Keratinocyte (primary cell): ENCODE data around the gene LAPTM5. TPM values are rescaled to one million over a fixed set of nuclear protein-coding genes. Genes with fewer than 3 reads are reported as not detected.

Experiments used
- DNase-seq: peaks from one replicate; pipeline ENCODE4 v3.0.0-alpha.2; 2011; ENCODE audit warnings: low read depth, missing footprints, low spot score
- FAIRE-seq: peaks from 2 replicates; lab custom pipeline; 2011; peaks lifted over from hg19 to GRCh38; lab: Jason Lieb, UNC
- H2AFZ ChIP-seq: 2 replicates; pipeline ENCODE4 v1.6.0; 2012; ENCODE audit warnings: low read length, control low read depth, inconsistent platforms; ENCODE audit not compliant: control insufficient read depth
- H3K27ac ChIP-seq: 2 replicates; pipeline ENCODE4 v1.5.1; 2011; ENCODE audit warnings: low read length; ENCODE audit not compliant: control insufficient read depth, insufficient read depth
- H3K27me3 ChIP-seq: 3 replicates; pipeline ENCODE4 v1.6.0; 2011; ENCODE audit warnings: low read length; ENCODE audit not compliant: control insufficient read depth, insufficient read depth; ENCODE audit errors: extremely low read depth
- H3K36me3 ChIP-seq, 2 experiments: 2 replicates in 1 of 2; 3 replicates in 1 of 2; pipeline ENCODE4 v1.5.1; 2011; ENCODE audit warnings: low read length in 2 of 2, mild to moderate bottlenecking in 1 of 2; ENCODE audit not compliant: control insufficient read depth in 2 of 2, insufficient read depth in 2 of 2; ENCODE audit errors: extremely low read depth in 1 of 2
- H3K4me1 ChIP-seq: 3 replicates; pipeline ENCODE4 v1.5.1; 2011; ENCODE audit warnings: low read length; ENCODE audit not compliant: control insufficient read depth, insufficient read depth; ENCODE audit errors: extremely low read depth
- H3K4me2 ChIP-seq: 3 replicates; pipeline ENCODE4 v1.6.0; 2011; ENCODE audit warnings: low read depth, low read length; ENCODE audit not compliant: control insufficient read depth, insufficient read depth; ENCODE audit errors: extremely low read depth
- H3K4me3 ChIP-seq, 3 experiments: fragments of 200-600 bp in 1 of 3; sonication (generic) in 1 of 3; 2 replicates in 2 of 3; 3 replicates in 1 of 3; pipeline ENCODE4 v1.5.1; 2011 to 2016; ENCODE audit warnings: low read length in 3 of 3, mild to moderate bottlenecking in 3 of 3, control low read depth in 2 of 3, inconsistent platforms in 1 of 3, low read depth in 1 of 3, mixed read lengths in 1 of 3, mixed run types in 1 of 3, moderate library complexity in 1 of 3; ENCODE audit not compliant: control insufficient read depth in 2 of 3, insufficient read depth in 2 of 3; ENCODE audit errors: extremely low read depth in 1 of 3
- H3K79me2 ChIP-seq: 2 replicates; pipeline ENCODE4 v1.6.0; 2012; ENCODE audit warnings: low read length; ENCODE audit not compliant: control insufficient read depth, insufficient read depth
- H3K9ac ChIP-seq: 3 replicates; pipeline ENCODE4 v1.6.0; 2011; ENCODE audit warnings: low read length; ENCODE audit not compliant: control insufficient read depth, insufficient read depth; ENCODE audit errors: extremely low read depth
- H3K9me1 ChIP-seq: 3 replicates; pipeline ENCODE4 v1.6.0; 2011; ENCODE audit warnings: low read length; ENCODE audit not compliant: control insufficient read depth, insufficient read depth; ENCODE audit errors: extremely low read depth
- H3K9me3 ChIP-seq: 2 replicates; pipeline ENCODE4 v1.5.1; 2012; ENCODE audit warnings: low read depth, low read length; ENCODE audit not compliant: control insufficient read depth
- H4K20me1 ChIP-seq: 3 replicates; pipeline ENCODE4 v1.6.0; 2011; ENCODE audit warnings: low read length; ENCODE audit not compliant: control insufficient read depth, insufficient read depth; ENCODE audit errors: extremely low read depth
- CTCF ChIP-seq, 3 experiments: IDR thresholded peaks in 1 of 3; conservative IDR thresholded peaks in 1 of 3; optimal IDR thresholded peaks in 1 of 3; 2 replicates in 2 of 3; 3 replicates in 1 of 3; pipeline versions ENCODE3 to v1.5.1; 2011; ENCODE audit warnings: low read length in 3 of 3, mild to moderate bottlenecking in 3 of 3, moderate library complexity in 2 of 3, control low read depth in 1 of 3, inconsistent platforms in 1 of 3; ENCODE audit not compliant: insufficient read depth in 2 of 3; ENCODE audit errors: extremely low read depth in 1 of 3
- EZH2 ChIP-seq: IDR thresholded peaks from one replicate; pipeline ENCODE4 v1.6.1; 2012; ENCODE audit warnings: inconsistent platforms, mild to moderate bottlenecking, low read length, moderate library complexity
- dilution Hi-C: fragments of 300-500 bp; cut with MboI; formaldehyde crosslinking; loops from one replicate; pipeline ENCODE4 v1.7.0; 2020; ENCODE audit warnings: low sequenced_read_pairs; ENCODE audit not compliant: extremely low pct_ligation_motif_present
- polyA plus RNA-seq, 5 experiments: library from polyadenylated mRNA; depleted of rRNA in 3 of 5; stranded (reverse) in 3 of 5; stranded (forward) in 1 of 5; unstranded in 1 of 5; fragments of >200 nt; gene quantifications; 1 replicate in 1 of 5; 2 replicates in 3 of 5; 3 replicates in 1 of 5; pipeline versions ENCODE4 v1.2.1 to v1.2.3, GENCODE V29; 2011 to 2012; ENCODE audit warnings: missing spikeins in 2 of 5, low read depth in 1 of 5, low replicate concordance in 1 of 5

The LAPTM5 gene
- polyA plus RNA-seq, 1 donor (not counting 4 experiments of a cell fraction or from before 2014, with no cell fraction given) = 0.18 TPM

GRCh38 chr1:30723331-30723755, 34.2 kb downstream of the LAPTM5 start, which contains the start of gene MATN1:
Gene MATN1 (minus strand): TSS chr1:30723585. CDS start chr1:30723551, 34 bp downstream.
- H3K4me2 ChIP-seq = no peak within 1 kb of the TSS
- no peak for TF ChIP-seq EZH2
- TF ChIP-seq CTCF (optimal IDR thresholded peaks at IDR 0.05 in 1 of 3, IDR thresholded peaks at IDR 0.05 in 1 of 3, conservative IDR thresholded peaks at IDR 0.05 in 1 of 3; ENCODE audit: extremely low read depth in 1 of 3, insufficient read depth in 2 of 3, low read length in 3 of 3) = no peak
- peaks cover 11% of the 10 kb centered on the region for H3K4me1 ChIP-seq
- no peak within 1 kb of the TSS for H3K4me3 ChIP-seq
- H3K27ac ChIP-seq = no peak within 1 kb of the TSS
- no peaks in the 10 kb centered on the region for H3K9me3 ChIP-seq
- H3K9ac ChIP-seq = no peak within 1 kb of the TSS
- peaks cover 0 to 2% of the 10 kb centered on the region in 2 experiments for H3K36me3 ChIP-seq
- DNase-seq (no peak), FAIRE-seq (no peak)
- no peak within 1 kb of the TSS for H2AFZ ChIP-seq
- dilution Hi-C loops = no loop called here
- no peaks in the 10 kb centered on the region for H3K27me3 ChIP-seq
- no peaks in the 10 kb centered on the region for H3K9me1 ChIP-seq
- H4K20me1 ChIP-seq = no peaks in the 10 kb centered on the region
- no peaks in the 10 kb centered on the region for H3K79me2 ChIP-seq

GRCh38 chr1:30721812-30722537, 35.6 kb downstream of the LAPTM5 start:
- H4K20me1 ChIP-seq = no peaks in the 10 kb centered on the region
- no peak overlapping the region for H2AFZ ChIP-seq
- no peaks in the 10 kb centered on the region for H3K79me2 ChIP-seq
- H3K9me3 ChIP-seq = no peaks in the 10 kb centered on the region
- H3K9ac ChIP-seq = no peak overlapping the region
- H3K4me2 ChIP-seq = no peak overlapping the region
- dilution Hi-C loops = no loop called here
- TF ChIP-seq EZH2 (no peak), CTCF (optimal IDR thresholded peaks at IDR 0.05 in 1 of 3, IDR thresholded peaks at IDR 0.05 in 1 of 3, conservative IDR thresholded peaks at IDR 0.05 in 1 of 3; ENCODE audit: extremely low read depth in 1 of 3, insufficient read depth in 2 of 3, low read length in 3 of 3) (no peak)
- no peak for FAIRE-seq
- no peak for DNase-seq
- H3K9me1 ChIP-seq = no peaks in the 10 kb centered on the region
- no peaks in the 10 kb centered on the region for H3K27me3 ChIP-seq
- no peak overlapping the region for H3K4me3 ChIP-seq
- H3K27ac ChIP-seq = no peak overlapping the region
- peaks cover 11% of the 10 kb centered on the region for H3K4me1 ChIP-seq
- peaks cover 0 to 2% of the 10 kb centered on the region in 2 experiments for H3K36me3 ChIP-seq
